Activated T-cell treated with anti-CD3 and anti-CD28 coated beads for 48 hours (primary cell): ENCODE data around the gene EMC1.
"Not testable (repeated sequence)": the region's sequence is repeated elsewhere in the genome, so short reads cannot be mapped to it uniquely, and the experiment has no call there.

Experiments
- DNase-seq: peaks from one replicate; pipeline ENCODE4 v3.0.0-alpha.2; 2020; ENCODE audit warnings: low read depth

Gene EMC1

GRCh38 chr1:19216585-19216984, 34.7 kb downstream of the EMC1 start:
- DNase-seq, result not testable (repeated sequence)

- DNase-seq, result no peak
Observed at GRCh38 chr1:19213580-19213979, 37.7 kb downstream of the EMC1 start.

- DNase-seq, result no peak
Observed at GRCh38 chr1:19212167-19212566, 39.2 kb downstream of the EMC1 start.

GRCh38 chr1:19210772-19211549, 40.4 kb downstream of the EMC1 start:
- DNase-seq, result no peak

GRCh38 chr1:19209990-19210771, 41.1 kb downstream of the EMC1 start, which contains the start of gene UBR4:
TSS of gene UBR4 (minus strand) at chr1:19210266. CDS start at chr1:19210248, 18 bp downstream.
- peak; percentile 98 for DNase-seq

GRCh38 chr1:19209439-19209989, 41.8 kb downstream of the EMC1 start:
- DNase-seq, result peak; percentile 64

- no peak for DNase-seq
Observed at GRCh38 chr1:19208710-19209438, 42.5 kb downstream of the EMC1 start.

GRCh38 chr1:19206947-19207346, 44.4 kb downstream of the EMC1 start:
- no peak for DNase-seq

GRCh38 chr1:19205845-19206244, 45.5 kb downstream of the EMC1 start:
- no peak for DNase-seq

- DNase-seq, result no peak
Observed at GRCh38 chr1:19205403-19205802, 45.9 kb downstream of the EMC1 start.

- no peak for DNase-seq
Observed at GRCh38 chr1:19204446-19205266, 46.7 kb downstream of the EMC1 start.

- DNase-seq, result no peak
Observed at GRCh38 chr1:19203440-19203839, 47.9 kb downstream of the EMC1 start.

GRCh38 chr1:19202396-19202795, 48.9 kb downstream of the EMC1 start:
- DNase-seq, result no peak

GRCh38 chr1:19199969-19200604, 51.2 kb downstream of the EMC1 start:
- DNase-seq, result no peak

GRCh38 chr1:19199329-19199968, 51.9 kb downstream of the EMC1 start:
- DNase-seq, result no peak

- no peak for DNase-seq
Observed at GRCh38 chr1:19198820-19199219, 52.5 kb downstream of the EMC1 start.

- no peak for DNase-seq
Observed at GRCh38 chr1:19197845-19198244, 53.5 kb downstream of the EMC1 start.

- no peak for DNase-seq
Observed at GRCh38 chr1:19196331-19196730, 55.0 kb downstream of the EMC1 start.

- no peak for DNase-seq
Observed at GRCh38 chr1:19193004-19193403, 58.3 kb downstream of the EMC1 start.

GRCh38 chr1:19191811-19192210, 59.5 kb downstream of the EMC1 start:
- no peak for DNase-seq
